K562 (cell line): ENCODE results near the gene RGS17. TPM values are rescaled to one million over a fixed set of nuclear protein-coding genes. Genes with fewer than 3 reads are reported as not detected.

Source experiments
- ATAC-seq: fragments of 200-7000 bp; cut with Tn5 transposase; 3 replicates; pipeline ENCODE4 v1.9.1; 2020; ENCODE audit warnings: moderate library complexity
- BruUV-seq: library from RNA; stranded (reverse); fragments of 400-500 nt; replicated peaks from 2 replicates; lab custom pipeline; 2021; lab: Mats Ljungman, UMichigan
- CTCF ChIA-PET: fragments of 300-600 bp; formaldehyde crosslinking; extraction: SDS; loops from one replicate; lab custom pipeline; 2021; ENCODE audit warnings: low intra/inter-chr PET ratio; lab: Yijun Ruan, JAX
- POLR2A ChIA-PET: fragments of 300-600, 350-650 bp; sonication (Branson Sonifier 250); formaldehyde crosslinking; extraction: SDS; loops from one replicate; lab custom pipeline; 2021; ENCODE audit warnings: antibody characterized with exemption, inconsistent platforms; lab: Yijun Ruan, JAX
- DNase-seq, 4 experiments: peaks; one replicate each; pipeline versions ENCODE4 v3.0.0 to v3.0.0-alpha.2; 2011 to 2018; ENCODE audit warnings: low spot score in 3 of 4, mixed read lengths in 3 of 4; ENCODE audit errors: extremely low read depth in 1 of 4
- FAIRE-seq: peaks from 2 replicates; lab custom pipeline; 2011; peaks lifted over from hg19 to GRCh38; lab: Jason Lieb, UNC
- H2AFZ ChIP-seq: 2 replicates; pipeline ENCODE4 v1.6.0; 2011; ENCODE audit warnings: low read depth, low read length, control low read depth, inconsistent platforms
- H3K27ac ChIP-seq: fragments of 200-600 bp; 3 replicates; pipeline ENCODE4 v1.8.0; 2011; ENCODE audit warnings: low read depth, mild to moderate bottlenecking, control low read depth, inconsistent platforms, low read length, moderate library complexity, mixed read lengths; ENCODE audit errors: extremely low read depth
- H3K27me3 ChIP-seq, 2 experiments: fragments of 300-600 bp in 1 of 2; 2 replicates in 1 of 2; 3 replicates in 1 of 2; pipeline versions ENCODE4 v1.6.0 to v1.8.0; 2011; ENCODE audit warnings: inconsistent platforms in 2 of 2, low read length in 2 of 2, mild to moderate bottlenecking in 1 of 2, mixed read lengths in 1 of 2, moderate library complexity in 1 of 2; ENCODE audit not compliant: control insufficient read depth in 2 of 2, insufficient read depth in 2 of 2
- H3K36me3 ChIP-seq: fragments of 300-600 bp; 3 replicates; pipeline ENCODE4 v1.8.0; 2011; ENCODE audit warnings: mild to moderate bottlenecking, low read length, inconsistent platforms; ENCODE audit not compliant: control insufficient read depth, insufficient read depth
- H3K4me1 ChIP-seq, 2 experiments: fragments of 200-600 bp in 1 of 2; replicated peaks in 1 of 2; 2 replicates in 1 of 2; 3 replicates in 1 of 2; pipeline versions ENCODE4 v1.5.1 to v1.8.0; 2011; ENCODE audit warnings: inconsistent platforms in 2 of 2, low read length in 2 of 2, mild to moderate bottlenecking in 1 of 2, mixed read lengths in 1 of 2, moderate library complexity in 1 of 2; ENCODE audit not compliant: control insufficient read depth in 2 of 2, insufficient read depth in 2 of 2
- H3K4me2 ChIP-seq: 2 replicates; pipeline ENCODE4 v1.6.1; 2011; ENCODE audit warnings: low read length, control low read depth, inconsistent platforms, mixed read lengths; ENCODE audit not compliant: insufficient read depth
- H3K4me3 ChIP-seq: fragments of 200-600 bp; sonication (generic), shearing (Covaris generic); 2 replicates; pipeline ENCODE4 v1.5.1; 2016; ENCODE audit warnings: control low read depth, inconsistent platforms
- H3K79me2 ChIP-seq: fragments of 200-600 bp; 3 replicates; pipeline ENCODE4 v1.8.0; 2011; ENCODE audit warnings: low read length, inconsistent platforms; ENCODE audit not compliant: control insufficient read depth, insufficient read depth
- H3K9ac ChIP-seq, 2 experiments: 2 replicates each; pipeline versions ENCODE4 v1.6.0 to v1.6.1; 2011; ENCODE audit warnings: low read depth in 2 of 2, low read length in 2 of 2, control low read depth in 1 of 2, inconsistent platforms in 1 of 2, mild to moderate bottlenecking in 1 of 2, mixed read lengths in 1 of 2; ENCODE audit not compliant: insufficient read depth in 1 of 2
- H3K9me1 ChIP-seq: one replicate; pipeline ENCODE4 v1.6.0; 2011; ENCODE audit warnings: inconsistent platforms, mild to moderate bottlenecking, low read length, moderate library complexity; ENCODE audit not compliant: control insufficient read depth, insufficient read depth
- H3K9me3 ChIP-seq: replicated peaks from 2 replicates; pipeline ENCODE4 v1.5.1; 2011; ENCODE audit warnings: low read depth, low read length, inconsistent platforms; ENCODE audit not compliant: control insufficient read depth, insufficient read depth
- H4K20me1 ChIP-seq: replicated peaks from 2 replicates; pipeline ENCODE4 v1.6.1; 2011; ENCODE audit warnings: low read length, inconsistent platforms, mixed read lengths; ENCODE audit not compliant: control insufficient read depth, insufficient read depth
- CAMTA2 ChIP-seq: fragments of 250-450 bp; sonication (Bioruptor Pico); conservative IDR thresholded peaks from 2 replicates; pipeline ENCODE4 v1.5.1; 2022
- FOXP1 ChIP-seq: sonication (generic); formaldehyde crosslinking; IDR thresholded peaks from 2 replicates; pipeline ENCODE4 v1.8.0; 2022; ENCODE audit warnings: mild to moderate bottlenecking, missing genetic modification reagents
- NR2F6 ChIP-seq: fragments of 450-650 bp; formaldehyde crosslinking; IDR thresholded peaks from 2 replicates; pipeline ENCODE4 v1.4.0; 2020; ENCODE audit warnings: mild to moderate bottlenecking
- SMAD1 ChIP-seq: fragments of 150-350 bp; IDR thresholded peaks from 2 replicates; pipeline ENCODE4 v1.6.1; 2014; ENCODE audit warnings: low read length, low read depth; ENCODE audit not compliant: partially characterized antibody
- ZNF197 ChIP-seq: fragments of 200-800 bp; sonication (Bioruptor generic); IDR thresholded peaks from 2 replicates; pipeline ENCODE4 v1.6.1; 2016; ENCODE audit warnings: low read depth, missing genetic modification characterization, missing compliant biosample characterization
- ZNF239 ChIP-seq: fragments of 250-450 bp; sonication (Bioruptor Pico); IDR thresholded peaks from 2 replicates; pipeline ENCODE4 v1.4.0; 2020; ENCODE audit warnings: mild to moderate bottlenecking
- ZNF41 ChIP-seq: fragments of 250-450 bp; sonication (Bioruptor Pico); conservative IDR thresholded peaks from 2 replicates; pipeline ENCODE4 v1.4.0; 2020; ENCODE audit warnings: mild to moderate bottlenecking
- ZNF551 ChIP-seq: fragments of 250-450 bp; sonication (Bioruptor Pico); IDR thresholded peaks from 2 replicates; pipeline ENCODE4 v1.5.0; 2021; ENCODE audit warnings: mild to moderate bottlenecking, moderate library complexity
- ZNF655 ChIP-seq: fragments of 250-450 bp; sonication (Bioruptor Pico); IDR thresholded peaks from 2 replicates; pipeline ENCODE4 v1.5.0; 2021
- WGBS: fragments of 100-300 bp; shearing (Covaris generic); methylation state at CpG from one replicate; pipeline ENCODE4 v1.1.6; 2016; ENCODE audit warnings: low coverage, mixed read lengths; ENCODE audit not compliant: insufficient coverage; ENCODE audit errors: missing lambda C conversion rate; 5-methylcytosine and 5-hydroxymethylcytosine counted together
- in situ Hi-C: fragments of 300-500 bp; cut with MboI; formaldehyde crosslinking; loops from 4 replicates; pipeline ENCODE4 v1.15.0; 2018; ENCODE audit warnings: inconsistent platforms, mixed read lengths
- intact Hi-C: fragments of 100-400 bp; cut with micrococcal nuclease; formaldehyde crosslinking; loops from 2 replicates; pipeline ENCODE4 v1.14.2; 2022
- polyA plus RNA-seq, 8 experiments: library from polyadenylated mRNA; depleted of rRNA in 4 of 8; stranded (reverse) in 5 of 8; unstranded in 3 of 8; fragments of >200 nt; fragmentation: Nextera tagmentation in 2 of 8; fragmentation: Illumina TruSeq in 1 of 8; extraction: Ambion mirVana in 2 of 8; extraction: Trizol in 1 of 8; gene quantifications; 2 replicates each; pipeline versions ENCODE4 v1.2.1 to v1.2.3, GENCODE V29; 2011 to 2014; ENCODE audit warnings: inconsistent platforms in 1 of 8, missing spikeins in 1 of 8
- total RNA-seq, 7 experiments: library from RNA; depleted of rRNA in 6 of 7; stranded (reverse); fragments of >200 nt in 6 of 7; fragmentation: Illumina TruSeq in 2 of 7; extraction: Trizol in 2 of 7; gene quantifications; 2 replicates each; pipeline versions ENCODE4 v1.2.1 to v1.2.3, GENCODE V29; 2011 to 2021; ENCODE audit warnings: low replicate concordance in 1 of 7

The RGS17 gene
- total and polyA plus RNA-seq, 9 of the 15 experiments (the other 6 are each of a cell fraction or from before 2014, with no cell fraction given): 0.01 to 0.14 (median 0.08) TPM; not detected in 6

GRCh38 chr6:153121311-153121710 is 9.8 kb downstream of the RGS17 start:
- DNase-seq: no peak
- POLR2A ChIA-PET: no interaction called here
- H3K9ac ChIP-seq: no peak overlapping the region
- no peak overlapping the region for H3K4me2 ChIP-seq
- H3K4me3 ChIP-seq: no peak overlapping the region
- TF ChIP-seq FOXP1 (CRISPR knock-in tag) (no peak), ZNF655 (CRISPR knock-in tag) (no peak)
- BruUV-seq: no TSS peak
- H3K4me1 ChIP-seq: no peaks in the 10 kb centered on the region
- no peaks in the 10 kb centered on the region for H3K79me2 ChIP-seq
- no peaks in the 10 kb centered on the region for H3K36me3 ChIP-seq
- no peak for ATAC-seq
- intact Hi-C loops (no loop called here), in situ Hi-C loops (no loop called here)
- H4K20me1 ChIP-seq: no peaks in the 10 kb centered on the region
- no peak overlapping the region for H2AFZ ChIP-seq
- no peaks in the 10 kb centered on the region for H3K9me1 ChIP-seq
- no peak overlapping the region for H3K27ac ChIP-seq
- H3K27me3 ChIP-seq: no peaks in the 10 kb centered on the region
- CTCF ChIA-PET: no interaction called here
- FAIRE-seq: no peak
- no peaks in the 10 kb centered on the region for H3K9me3 ChIP-seq

- POLR2A ChIA-PET: interaction anchor here (1.0 kb wide), 1 partner anchor 11 kb away, joined by 3 read pairs; no protein-coding TSS in a partner anchor
- WGBS: 0% methylated on average over 3 of the region's 3 CpGs
- Histone ChIP-seq H3K4me2 (no peak overlapping the region), H3K9me1 (no peaks in the 10 kb centered on the region), H3K79me2 (no peaks in the 10 kb centered on the region), H3K27ac (no peak overlapping the region), H3K4me3 (no peak overlapping the region), H3K4me1 (no peaks in the 10 kb centered on the region), H3K36me3 (no peaks in the 10 kb centered on the region), H4K20me1 (no peaks in the 10 kb centered on the region), H3K9me3 (no peaks in the 10 kb centered on the region), H3K27me3 (no peaks in the 10 kb centered on the region), H2AFZ (no peak overlapping the region), H3K9ac (no peak overlapping the region)
- CTCF ChIA-PET: no interaction called here
- intact Hi-C loops: no loop called here
- BruUV-seq: no TSS peak
- DNase-seq (no peak), ATAC-seq (no peak), FAIRE-seq (no peak)
- in situ Hi-C loops: no loop called here
- no peak for TF ChIP-seq ZNF41 (CRISPR knock-in tag)
- TF ChIP-seq NR2F6 (CRISPR knock-in tag): no peak
- TF ChIP-seq CAMTA2: no peak
- TF ChIP-seq ZNF239 (CRISPR knock-in tag): no peak
- TF ChIP-seq SMAD1: no peak
- no peak for TF ChIP-seq ZNF551 (CRISPR knock-in tag)
- no peak for TF ChIP-seq ZNF197 (CRISPR knock-in tag)
These were observed 12.8 kb downstream of the RGS17 start for GRCh38 chr6:153117986-153118879.
